NB4 (cell line): ENCODE measurements around the gene ESR2.

ENCODE experiments used
- MYC ChIP-seq: IDR thresholded peaks from 2 replicates; pipeline ENCODE4 v1.6.1; 2011; ENCODE audit warnings: low read depth, low read length
- POLR2A ChIP-seq: IDR thresholded peaks from 2 replicates; pipeline ENCODE4 v1.6.1; 2011; ENCODE audit warnings: mild to moderate bottlenecking; ENCODE audit not compliant: insufficient read length; ENCODE audit errors: extremely low read depth
- TF ChIP-seq, protein P1 (sequence below): IDR thresholded peaks from one replicate; pipeline ENCODE4 v1.5.1; 2012; ENCODE audit warnings: low read depth, low read length
- TF ChIP-seq, protein P2 (sequence below): IDR thresholded peaks from 2 replicates; pipeline ENCODE4 v1.6.1; 2011; ENCODE audit warnings: low read depth, low read length

DNA sequence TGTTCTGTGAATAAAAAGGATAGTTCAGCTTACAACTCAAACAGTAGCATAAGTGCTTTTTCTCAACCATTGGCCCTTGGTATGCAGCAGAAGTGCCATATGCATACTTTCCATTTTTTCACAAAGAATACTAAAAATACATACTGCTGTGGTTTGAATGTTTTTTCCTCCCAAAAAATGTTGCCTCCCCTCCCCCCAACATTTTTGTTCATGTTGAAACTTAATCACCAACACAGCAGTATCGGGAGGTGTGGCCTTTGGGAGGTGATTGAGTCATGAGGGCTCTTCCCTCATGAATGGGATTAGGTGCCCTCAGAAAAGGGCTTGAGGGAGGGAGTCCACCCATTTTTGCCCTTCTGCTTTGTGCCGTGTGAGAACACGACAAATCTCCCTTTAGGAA lies 198.6 kb downstream of the ESR2 start:
- TF ChIP-seq, protein P1, sequence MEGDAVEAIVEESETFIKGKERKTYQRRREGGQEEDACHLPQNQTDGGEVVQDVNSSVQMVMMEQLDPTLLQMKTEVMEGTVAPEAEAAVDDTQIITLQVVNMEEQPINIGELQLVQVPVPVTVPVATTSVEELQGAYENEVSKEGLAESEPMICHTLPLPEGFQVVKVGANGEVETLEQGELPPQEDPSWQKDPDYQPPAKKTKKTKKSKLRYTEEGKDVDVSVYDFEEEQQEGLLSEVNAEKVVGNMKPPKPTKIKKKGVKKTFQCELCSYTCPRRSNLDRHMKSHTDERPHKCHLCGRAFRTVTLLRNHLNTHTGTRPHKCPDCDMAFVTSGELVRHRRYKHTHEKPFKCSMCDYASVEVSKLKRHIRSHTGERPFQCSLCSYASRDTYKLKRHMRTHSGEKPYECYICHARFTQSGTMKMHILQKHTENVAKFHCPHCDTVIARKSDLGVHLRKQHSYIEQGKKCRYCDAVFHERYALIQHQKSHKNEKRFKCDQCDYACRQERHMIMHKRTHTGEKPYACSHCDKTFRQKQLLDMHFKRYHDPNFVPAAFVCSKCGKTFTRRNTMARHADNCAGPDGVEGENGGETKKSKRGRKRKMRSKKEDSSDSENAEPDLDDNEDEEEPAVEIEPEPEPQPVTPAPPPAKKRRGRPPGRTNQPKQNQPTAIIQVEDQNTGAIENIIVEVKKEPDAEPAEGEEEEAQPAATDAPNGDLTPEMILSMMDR = no peak
- TF ChIP-seq, protein P2, sequence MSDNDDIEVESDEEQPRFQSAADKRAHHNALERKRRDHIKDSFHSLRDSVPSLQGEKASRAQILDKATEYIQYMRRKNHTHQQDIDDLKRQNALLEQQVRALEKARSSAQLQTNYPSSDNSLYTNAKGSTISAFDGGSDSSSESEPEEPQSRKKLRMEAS = no peak
- TF ChIP-seq POLR2A (no peak), MYC (no peak)
